OCI-LY7 (cell line): ENCODE results near the gene NCKAP5. TPM values are rescaled to one million over a fixed set of nuclear protein-coding genes. Genes with fewer than 3 reads are reported as not detected.
"Not testable (repeated sequence)": the region's sequence is repeated elsewhere in the genome, so short reads cannot be mapped to it uniquely, and the experiment has no call there.

Experiments
- BruUV-seq: library from RNA; stranded (reverse); fragments of 400-500 nt; replicated peaks from 2 replicates; lab custom pipeline; 2021; lab: Mats Ljungman, UMichigan
- CTCF ChIA-PET: fragments of 300-600 bp; sonication (Branson Sonifier 250); formaldehyde crosslinking; loops from one replicate; lab custom pipeline; 2022; ENCODE audit warnings: antibody characterized with exemption; ENCODE audit not compliant: unreplicated experiment; lab: Charles Lee
- POLR2A ChIA-PET: fragments of 300-600 bp; sonication (Branson Sonifier 250); formaldehyde crosslinking; loops from one replicate; lab custom pipeline; 2022; ENCODE audit warnings: antibody characterized with exemption; lab: Charles Lee
- DNase-seq: peaks from one replicate; pipeline ENCODE4 v3.0.0-alpha.2; 2015; ENCODE audit warnings: low spot score
- H2AFZ ChIP-seq: fragments of 200-600 bp; sonication (generic), shearing (Covaris generic); 2 replicates; pipeline ENCODE4 v1.6.1; 2014; ENCODE audit warnings: mild to moderate bottlenecking, antibody characterized with exemption, low read length, moderate library complexity
- H3K27ac ChIP-seq: fragments of 200-600 bp; sonication (generic); 2 replicates; pipeline ENCODE4 v1.5.1; 2014; ENCODE audit warnings: mixed run types, low read depth, mild to moderate bottlenecking, moderate library complexity, low read length, inconsistent platforms; ENCODE audit not compliant: poor library complexity, severe bottlenecking
- H3K36me3 ChIP-seq: fragments of 200-600 bp; sonication (generic); 2 replicates; pipeline ENCODE4 v1.6.1; 2014; ENCODE audit warnings: mild to moderate bottlenecking, antibody characterized with exemption, low read length, moderate library complexity, mixed read lengths; ENCODE audit not compliant: insufficient read depth
- H3K4me1 ChIP-seq: fragments of 200-600 bp; sonication (generic); 2 replicates; pipeline ENCODE4 v1.5.1; 2014; ENCODE audit warnings: mild to moderate bottlenecking, low read length; ENCODE audit not compliant: insufficient read depth, poor library complexity, severe bottlenecking
- H3K4me2 ChIP-seq: fragments of 200-600 bp; sonication (generic); 2 replicates; pipeline ENCODE4 v1.6.1; 2014; ENCODE audit warnings: mild to moderate bottlenecking, low read length
- H3K4me3 ChIP-seq: fragments of 200-600 bp; sonication (generic); 2 replicates; pipeline ENCODE4 v1.5.1; 2014; ENCODE audit warnings: mild to moderate bottlenecking, low read depth, low read length; ENCODE audit not compliant: poor library complexity, severe bottlenecking
- H3K79me2 ChIP-seq: fragments of 200-600 bp; sonication (generic); 2 replicates; pipeline ENCODE4 v1.6.1; 2016; ENCODE audit warnings: low read depth, mild to moderate bottlenecking, low read length, moderate library complexity, mixed read lengths; ENCODE audit not compliant: insufficient read depth
- H3K9me2 ChIP-seq: fragments of 200-600 bp; sonication (generic); 2 replicates; pipeline ENCODE4 v1.6.1; 2016; ENCODE audit warnings: mild to moderate bottlenecking, low read length, mixed read lengths; ENCODE audit not compliant: insufficient read depth
- H3K9me3 ChIP-seq: fragments of 200-600 bp; sonication (generic); 2 replicates; pipeline ENCODE4 v1.6.1; 2014; ENCODE audit warnings: mild to moderate bottlenecking, mixed run types, low read length, mixed read lengths
- H4K20me1 ChIP-seq: fragments of 200-600 bp; sonication (generic); 2 replicates; pipeline ENCODE4 v1.6.1; 2014; ENCODE audit warnings: mild to moderate bottlenecking, antibody characterized with exemption, low read length, moderate library complexity, mixed read lengths; ENCODE audit not compliant: insufficient read depth
- CTCF ChIP-seq: fragments of 200-600 bp; sonication (generic); conservative IDR thresholded peaks from 2 replicates; pipeline ENCODE4 v1.5.1; 2014; ENCODE audit warnings: mild to moderate bottlenecking, antibody characterized with exemption, low read length, moderate library complexity, mixed read lengths
- EZH2phosphoT487 ChIP-seq: fragments of 200-600 bp; sonication (generic); IDR thresholded peaks from 2 replicates; pipeline ENCODE4 v1.6.1; 2018; ENCODE audit warnings: low read depth, borderline replicate concordance, mild to moderate bottlenecking, mixed run types, antibody characterized with exemption, low read length, moderate library complexity, mixed read lengths
- intact Hi-C: fragments of 100-400 bp; cut with micrococcal nuclease; formaldehyde crosslinking; loops from one replicate; pipeline ENCODE4 v1.10.0; 2022; ENCODE audit not compliant: unreplicated experiment
- total RNA-seq, 2 experiments: library from RNA; depleted of rRNA in 1 of 2; stranded (reverse); fragments of >200 nt in 1 of 2; shearing (Covaris generic) in 1 of 2; gene quantifications; 2 replicates each; pipeline ENCODE4 v1.2.3, GENCODE V29; 2014 to 2022

NCKAP5 gene
- total RNA-seq, 2 experiments from 2014 or later = not detected

- peaks cover 12% of the 10 kb centered on the region for H3K4me1 ChIP-seq
- H3K4me2 ChIP-seq, CTCF ChIA-PET, H2AFZ ChIP-seq, H3K36me3 ChIP-seq, intact Hi-C loops, H3K79me2 ChIP-seq, H3K9me3 ChIP-seq, H3K4me3 ChIP-seq, BruUV-seq, H4K20me1 ChIP-seq, H3K27ac ChIP-seq, H3K9me2 ChIP-seq, POLR2A ChIA-PET: not testable (repeated sequence)
- DNase-seq = peak; percentile 5
Measured at GRCh38 chr2:132698347-132698746, 869.9 kb downstream of the NCKAP5 start.

- CTCF ChIA-PET = no interaction called here
- H2AFZ ChIP-seq = no peak overlapping the region
- no peak for DNase-seq
- intact Hi-C loops = no loop called here
- H4K20me1 ChIP-seq = no peaks in the 10 kb centered on the region
- peaks cover 12% of the 10 kb centered on the region for H3K4me1 ChIP-seq
- H3K4me2 ChIP-seq = no peak overlapping the region
- H3K27ac ChIP-seq = no peak overlapping the region
- BruUV-seq = no TSS peak
- no peak overlapping the region for H3K4me3 ChIP-seq
- H3K79me2 ChIP-seq = no peaks in the 10 kb centered on the region
- no peak for TF ChIP-seq CTCF
- no peak for TF ChIP-seq EZH2phosphoT487
- H3K36me3 ChIP-seq = no peaks in the 10 kb centered on the region
- no peaks in the 10 kb centered on the region for H3K9me3 ChIP-seq
- H3K9me2 ChIP-seq = no peaks in the 10 kb centered on the region
- POLR2A ChIA-PET = interaction anchor here (0.6 to 0.7 kb wide), 2 partner anchors 386 to 849 kb away, joined by 3 read pairs; no protein-coding TSS in a partner anchor
Measured at GRCh38 chr2:132697556-132698205, 870.6 kb downstream of the NCKAP5 start.

- H3K36me3 ChIP-seq = no peaks in the 10 kb centered on the region
- DNase-seq = no peak
- BruUV-seq = no TSS peak
- H3K4me3 ChIP-seq = no peak overlapping the region
- H3K79me2 ChIP-seq = no peaks in the 10 kb centered on the region
- no peak overlapping the region for H3K4me2 ChIP-seq
- H3K4me1 ChIP-seq = peaks cover 1% of the 10 kb centered on the region
- intact Hi-C loops = no loop called here
- POLR2A ChIA-PET = interaction anchor here (0.6 to 1.3 kb wide), 5 partner anchors 18 to 225 kb away, joined by 3 to 8 read pairs (median 3); no protein-coding TSS in a partner anchor
- CTCF ChIA-PET = no interaction called here
- no peak for TF ChIP-seq CTCF
- no peak for TF ChIP-seq EZH2phosphoT487
- no peak overlapping the region for H3K27ac ChIP-seq
- H2AFZ ChIP-seq = no peak overlapping the region
- no peaks in the 10 kb centered on the region for H4K20me1 ChIP-seq
- H3K9me2 ChIP-seq = no peaks in the 10 kb centered on the region
- H3K9me3 ChIP-seq = no peaks in the 10 kb centered on the region
Measured at GRCh38 chr2:132692816-132693215, 875.4 kb downstream of the NCKAP5 start.
